DND-41 (cell line): ENCODE results near the gene FAM227B.

Experiments used
- ATAC-seq: fragments of 200-7000 bp; cut with Tn5 transposase; 3 replicates; pipeline ENCODE4 v1.9.1; 2021; ENCODE audit warnings: low read depth; ENCODE audit not compliant: insufficient read depth
- DNase-seq: peaks from one replicate; pipeline ENCODE4 v3.0.0-alpha.2; 2020
- H2AFZ ChIP-seq: 2 replicates; pipeline ENCODE4 v1.6.0; 2012; ENCODE audit warnings: low read depth, low read length
- H3K27ac ChIP-seq: 2 replicates; pipeline ENCODE4 v1.5.1; 2012; ENCODE audit warnings: low read length, inconsistent platforms
- H3K27me3 ChIP-seq: fragments of 200-600 bp; sonication (generic); 2 replicates; pipeline ENCODE4 v1.6.0; 2012; ENCODE audit warnings: low read length, mild to moderate bottlenecking, inconsistent platforms; ENCODE audit not compliant: insufficient read depth, poor library complexity
- H3K36me3 ChIP-seq: 2 replicates; pipeline ENCODE4 v1.5.1; 2012; ENCODE audit warnings: low read length, inconsistent platforms; ENCODE audit not compliant: insufficient read depth
- H3K4me1 ChIP-seq: 2 replicates; pipeline ENCODE4 v1.5.1; 2012; ENCODE audit warnings: mild to moderate bottlenecking, low read length; ENCODE audit not compliant: insufficient read depth
- H3K4me2 ChIP-seq: 2 replicates; pipeline ENCODE4 v1.6.0; 2012; ENCODE audit warnings: mild to moderate bottlenecking, moderate library complexity, low read length, inconsistent platforms; ENCODE audit not compliant: insufficient read depth
- H3K4me3 ChIP-seq, 2 experiments: fragments of 200-600 bp in 1 of 2; shearing (Covaris generic) in 1 of 2; 2 replicates each; pipeline ENCODE4 v1.5.1; 2012 to 2016; ENCODE audit warnings: inconsistent platforms in 2 of 2, low read length in 2 of 2, mild to moderate bottlenecking in 2 of 2, low read depth in 1 of 2, moderate library complexity in 1 of 2
- H3K79me2 ChIP-seq: 2 replicates; pipeline ENCODE4 v1.6.0; 2012; ENCODE audit warnings: low read length, inconsistent platforms; ENCODE audit not compliant: insufficient read depth
- H3K9ac ChIP-seq: 2 replicates; pipeline ENCODE4 v1.6.0; 2012; ENCODE audit warnings: low read depth, mild to moderate bottlenecking, inconsistent platforms, low read length, moderate library complexity
- H3K9me3 ChIP-seq: 2 replicates; pipeline ENCODE4 v1.5.1; 2012; ENCODE audit warnings: low read length, moderate library complexity, mild to moderate bottlenecking, inconsistent platforms; ENCODE audit not compliant: insufficient read depth, severe bottlenecking
- H4K20me1 ChIP-seq: 2 replicates; pipeline ENCODE4 v1.6.0; 2012; ENCODE audit warnings: low read length; ENCODE audit not compliant: insufficient read depth
- EZH2 ChIP-seq: IDR thresholded peaks from 3 replicates; pipeline ENCODE4 v1.6.1; 2012; ENCODE audit warnings: borderline replicate concordance, low read depth, mild to moderate bottlenecking, moderate library complexity, low read length, inconsistent platforms; ENCODE audit not compliant: severe bottlenecking
- TF ChIP-seq, protein P1 (sequence below): IDR thresholded peaks from 2 replicates; pipeline ENCODE4 v1.5.1; 2012; ENCODE audit warnings: borderline replicate concordance, low read length, moderate library complexity, mild to moderate bottlenecking; ENCODE audit not compliant: poor library complexity, severe bottlenecking; ENCODE audit errors: extremely low read depth

The FAM227B gene

DNA sequence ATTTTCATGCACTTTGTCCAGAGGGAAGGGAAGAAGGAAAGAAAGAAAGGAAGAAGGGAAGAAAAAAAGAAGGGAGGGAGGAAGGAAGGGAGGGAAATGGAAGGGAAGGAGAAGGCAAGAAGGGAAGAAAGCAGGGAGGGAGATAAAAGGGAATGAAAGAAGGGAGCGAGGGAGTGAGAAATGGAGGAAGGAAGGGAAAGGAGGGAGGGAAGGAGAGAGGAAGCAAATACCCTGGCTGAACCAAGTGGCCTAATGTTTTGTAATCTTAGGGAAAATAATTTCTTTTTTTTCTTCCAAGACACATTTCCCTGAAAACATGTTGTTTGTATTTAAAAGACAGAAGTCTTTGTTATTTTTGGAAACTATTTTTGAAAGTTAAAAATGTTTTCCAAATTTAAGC lies 36.1 kb upstream of the FAM227B start:
- DNase-seq = no peak
- TF ChIP-seq EZH2 = no peak
- TF ChIP-seq, protein P1, sequence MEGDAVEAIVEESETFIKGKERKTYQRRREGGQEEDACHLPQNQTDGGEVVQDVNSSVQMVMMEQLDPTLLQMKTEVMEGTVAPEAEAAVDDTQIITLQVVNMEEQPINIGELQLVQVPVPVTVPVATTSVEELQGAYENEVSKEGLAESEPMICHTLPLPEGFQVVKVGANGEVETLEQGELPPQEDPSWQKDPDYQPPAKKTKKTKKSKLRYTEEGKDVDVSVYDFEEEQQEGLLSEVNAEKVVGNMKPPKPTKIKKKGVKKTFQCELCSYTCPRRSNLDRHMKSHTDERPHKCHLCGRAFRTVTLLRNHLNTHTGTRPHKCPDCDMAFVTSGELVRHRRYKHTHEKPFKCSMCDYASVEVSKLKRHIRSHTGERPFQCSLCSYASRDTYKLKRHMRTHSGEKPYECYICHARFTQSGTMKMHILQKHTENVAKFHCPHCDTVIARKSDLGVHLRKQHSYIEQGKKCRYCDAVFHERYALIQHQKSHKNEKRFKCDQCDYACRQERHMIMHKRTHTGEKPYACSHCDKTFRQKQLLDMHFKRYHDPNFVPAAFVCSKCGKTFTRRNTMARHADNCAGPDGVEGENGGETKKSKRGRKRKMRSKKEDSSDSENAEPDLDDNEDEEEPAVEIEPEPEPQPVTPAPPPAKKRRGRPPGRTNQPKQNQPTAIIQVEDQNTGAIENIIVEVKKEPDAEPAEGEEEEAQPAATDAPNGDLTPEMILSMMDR = no peak

DNA sequence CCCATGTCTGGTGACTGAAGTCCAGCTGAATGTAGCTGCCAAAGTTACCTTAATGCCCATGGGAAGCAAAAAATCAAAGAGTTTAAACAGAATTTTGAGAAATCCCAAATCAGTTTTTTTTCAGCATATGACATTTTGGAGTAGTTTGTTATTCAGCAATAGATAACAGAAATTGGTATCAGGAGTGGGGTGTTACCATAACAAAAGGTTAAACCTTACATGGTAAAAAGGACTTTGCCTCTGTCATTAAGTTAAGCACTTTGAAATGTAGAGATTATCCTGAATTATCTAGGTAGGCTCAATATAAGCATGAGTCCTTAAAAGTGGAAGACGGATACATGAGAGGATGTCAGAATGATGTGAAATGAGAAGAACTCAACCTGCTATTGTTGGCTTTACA lies 32.3 kb upstream of the FAM227B start:
- DNase-seq (no peak), ATAC-seq (no peak)
- H3K4me3 ChIP-seq = no peak overlapping the region
- peaks cover 5% of the 10 kb centered on the region for H3K9me3 ChIP-seq
- H3K79me2 ChIP-seq = no peaks in the 10 kb centered on the region
- no peak overlapping the region for H3K4me2 ChIP-seq
- no peaks in the 10 kb centered on the region for H3K36me3 ChIP-seq
- no peak overlapping the region for H2AFZ ChIP-seq
- TF ChIP-seq, protein P1 = no peak
- no peak for TF ChIP-seq EZH2
- H3K27ac ChIP-seq = no peak overlapping the region
- H3K9ac ChIP-seq = no peak overlapping the region
- H3K27me3 ChIP-seq = no peaks in the 10 kb centered on the region
- H3K4me1 ChIP-seq = no peaks in the 10 kb centered on the region
- no peaks in the 10 kb centered on the region for H4K20me1 ChIP-seq

More for the DNA sequence above, 36.1 kb upstream of the FAM227B start:
- Histone ChIP-seq H3K79me2 (no peaks in the 10 kb centered on the region), H2AFZ (no peak overlapping the region), H3K4me3 (no peak overlapping the region), H4K20me1 (no peaks in the 10 kb centered on the region), H3K9ac (no peak overlapping the region), H3K4me1 (no peaks in the 10 kb centered on the region), H3K9me3 (peaks cover 5% of the 10 kb centered on the region), H3K27ac (no peak overlapping the region), H3K27me3 (peaks cover 2% of the 10 kb centered on the region), H3K36me3 (no peaks in the 10 kb centered on the region), H3K4me2 (no peak overlapping the region)
- no peak for ATAC-seq

DNA sequence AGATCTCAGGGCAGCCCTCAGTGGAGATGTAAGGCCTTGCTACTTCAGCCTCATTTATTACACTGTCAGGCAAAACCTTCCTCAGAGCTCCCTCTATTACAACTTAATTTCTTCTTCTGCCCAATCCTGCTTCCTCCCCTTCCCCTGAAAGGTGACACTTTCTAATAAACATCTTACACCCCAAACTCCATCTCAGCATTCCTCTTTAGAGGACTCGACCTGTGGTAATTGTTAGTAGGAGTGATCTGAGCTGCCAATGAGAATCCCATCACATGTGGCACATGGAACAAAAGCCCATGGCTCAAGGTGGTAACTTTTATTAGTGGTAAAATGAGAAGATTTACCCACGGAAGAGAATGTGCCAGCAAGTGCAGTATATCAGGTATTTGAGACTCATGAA lies 30.1 kb upstream of the FAM227B start:
- Histone ChIP-seq H2AFZ (no peak overlapping the region), H3K79me2 (no peaks in the 10 kb centered on the region), H3K9me3 (peaks cover 5% of the 10 kb centered on the region), H3K4me2 (no peak overlapping the region), H4K20me1 (no peaks in the 10 kb centered on the region), H3K36me3 (no peaks in the 10 kb centered on the region), H3K4me1 (no peaks in the 10 kb centered on the region), H3K4me3 (no peak overlapping the region), H3K27ac (no peak overlapping the region), H3K9ac (no peak overlapping the region), H3K27me3 (no peaks in the 10 kb centered on the region)
- TF ChIP-seq, protein P1 = no peak
- no peak for TF ChIP-seq EZH2
- DNase-seq (no peak), ATAC-seq (no peak)

DNA sequence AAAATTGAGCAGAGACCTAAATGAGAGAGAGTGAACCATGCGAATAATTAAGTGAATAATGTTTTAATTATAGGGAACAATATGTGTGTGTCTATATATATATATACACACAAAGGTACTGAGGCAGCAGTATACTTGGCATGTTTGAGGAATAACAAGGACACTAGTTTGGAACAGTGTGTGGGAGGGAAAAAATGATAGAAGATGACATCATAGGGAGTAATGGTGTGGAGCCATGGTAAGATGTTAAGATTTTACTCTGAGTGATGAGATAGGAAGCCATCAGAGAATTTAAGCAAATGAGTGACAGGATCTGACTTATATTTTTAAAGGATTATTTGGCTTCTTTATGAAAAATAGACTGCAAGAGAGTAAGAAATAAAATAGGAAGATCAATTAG lies 29.4 kb upstream of the FAM227B start:
- Histone ChIP-seq H3K27me3 (no peaks in the 10 kb centered on the region), H3K4me2 (no peak overlapping the region), H3K79me2 (no peaks in the 10 kb centered on the region), H4K20me1 (no peaks in the 10 kb centered on the region), H3K36me3 (0 out of 2 replicates have a peak, but pooled peaks cover under 1% of the 10 kb centered on the region), H3K4me1 (no peaks in the 10 kb centered on the region), H3K9me3 (peaks cover 5% of the 10 kb centered on the region), H3K27ac (no peak overlapping the region), H2AFZ (no peak overlapping the region), H3K9ac (no peak overlapping the region), H3K4me3 (no peak overlapping the region)
- ATAC-seq = no peak
- DNase-seq = no peak
- no peak for TF ChIP-seq EZH2
- TF ChIP-seq, protein P1 = no peak
